Ishikawa (cell line): ENCODE results near the gene SMIM7.

ENCODE experiments used
- CEBPB ChIP-seq: IDR thresholded peaks from 2 replicates; pipeline ENCODE4 v1.6.1; 2012
- CREB1 ChIP-seq: IDR thresholded peaks from 2 replicates; pipeline ENCODE4 v1.6.1; 2012; ENCODE audit warnings: low read depth
- EGR1 ChIP-seq: IDR thresholded peaks from 2 replicates; pipeline ENCODE4 v1.6.1; 2012
- EP300 ChIP-seq: IDR thresholded peaks from 2 replicates; pipeline ENCODE4 v1.6.1; 2012; ENCODE audit warnings: borderline replicate concordance
- FOXM1 ChIP-seq: IDR thresholded peaks from 2 replicates; pipeline ENCODE4 v1.6.1; 2012; ENCODE audit warnings: low read depth, borderline replicate concordance
- MAX ChIP-seq: IDR thresholded peaks from 2 replicates; pipeline ENCODE4 v1.6.1; 2012
- NFIC ChIP-seq: IDR thresholded peaks from 2 replicates; pipeline ENCODE4 v1.6.1; 2012
- RAD21 ChIP-seq: IDR thresholded peaks from 2 replicates; pipeline ENCODE4 v1.6.1; 2012; ENCODE audit warnings: low read depth
- TAF1 ChIP-seq: IDR thresholded peaks from 2 replicates; pipeline ENCODE4 v1.6.1; 2012; ENCODE audit warnings: low read depth, mild to moderate bottlenecking
- TCF12 ChIP-seq: IDR thresholded peaks from 2 replicates; pipeline ENCODE4 v1.6.1; 2012; ENCODE audit warnings: low read depth
- TEAD4 ChIP-seq: IDR thresholded peaks from 2 replicates; pipeline ENCODE4 v1.6.1; 2012
- USF1 ChIP-seq: IDR thresholded peaks from 2 replicates; pipeline ENCODE4 v1.6.1; 2012
- YY1 ChIP-seq: IDR thresholded peaks from 2 replicates; pipeline ENCODE4 v1.6.1; 2012; ENCODE audit warnings: low read depth
- ZBTB7A ChIP-seq: IDR thresholded peaks from 2 replicates; pipeline ENCODE4 v1.6.1; 2012; ENCODE audit warnings: low read depth
- TF ChIP-seq, protein P1 (sequence below): IDR thresholded peaks from 2 replicates; pipeline ENCODE4 v1.6.1; 2012; ENCODE audit warnings: low read depth, mild to moderate bottlenecking

SMIM7 gene

DNA sequence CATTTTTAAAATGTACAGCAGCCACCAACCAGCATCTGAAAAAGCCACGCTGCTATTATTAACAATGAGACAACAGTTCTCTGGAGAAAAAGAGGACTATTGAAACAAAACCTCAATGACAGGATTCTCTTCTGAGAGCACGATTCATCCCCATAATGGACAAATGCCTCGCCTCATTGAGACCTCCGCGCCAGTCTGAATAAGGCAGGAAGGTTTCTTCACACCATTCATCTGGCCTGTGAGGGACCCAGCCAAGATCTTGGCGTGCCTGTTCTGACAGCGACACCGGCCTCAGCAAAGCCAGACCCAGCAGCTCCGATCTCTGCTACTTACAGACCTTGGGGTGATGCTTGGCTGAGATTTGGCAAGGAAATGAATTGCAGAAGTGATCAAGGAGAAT is 14.8 kb downstream of the SMIM7 start:
- TF ChIP-seq, protein P1, sequence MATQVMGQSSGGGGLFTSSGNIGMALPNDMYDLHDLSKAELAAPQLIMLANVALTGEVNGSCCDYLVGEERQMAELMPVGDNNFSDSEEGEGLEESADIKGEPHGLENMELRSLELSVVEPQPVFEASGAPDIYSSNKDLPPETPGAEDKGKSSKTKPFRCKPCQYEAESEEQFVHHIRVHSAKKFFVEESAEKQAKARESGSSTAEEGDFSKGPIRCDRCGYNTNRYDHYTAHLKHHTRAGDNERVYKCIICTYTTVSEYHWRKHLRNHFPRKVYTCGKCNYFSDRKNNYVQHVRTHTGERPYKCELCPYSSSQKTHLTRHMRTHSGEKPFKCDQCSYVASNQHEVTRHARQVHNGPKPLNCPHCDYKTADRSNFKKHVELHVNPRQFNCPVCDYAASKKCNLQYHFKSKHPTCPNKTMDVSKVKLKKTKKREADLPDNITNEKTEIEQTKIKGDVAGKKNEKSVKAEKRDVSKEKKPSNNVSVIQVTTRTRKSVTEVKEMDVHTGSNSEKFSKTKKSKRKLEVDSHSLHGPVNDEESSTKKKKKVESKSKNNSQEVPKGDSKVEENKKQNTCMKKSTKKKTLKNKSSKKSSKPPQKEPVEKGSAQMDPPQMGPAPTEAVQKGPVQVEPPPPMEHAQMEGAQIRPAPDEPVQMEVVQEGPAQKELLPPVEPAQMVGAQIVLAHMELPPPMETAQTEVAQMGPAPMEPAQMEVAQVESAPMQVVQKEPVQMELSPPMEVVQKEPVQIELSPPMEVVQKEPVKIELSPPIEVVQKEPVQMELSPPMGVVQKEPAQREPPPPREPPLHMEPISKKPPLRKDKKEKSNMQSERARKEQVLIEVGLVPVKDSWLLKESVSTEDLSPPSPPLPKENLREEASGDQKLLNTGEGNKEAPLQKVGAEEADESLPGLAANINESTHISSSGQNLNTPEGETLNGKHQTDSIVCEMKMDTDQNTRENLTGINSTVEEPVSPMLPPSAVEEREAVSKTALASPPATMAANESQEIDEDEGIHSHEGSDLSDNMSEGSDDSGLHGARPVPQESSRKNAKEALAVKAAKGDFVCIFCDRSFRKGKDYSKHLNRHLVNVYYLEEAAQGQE = no peak
- TF ChIP-seq FOXM1 (no peak), EGR1 (no peak), RAD21 (no peak), TEAD4 (no peak), NFIC (no peak), TAF1 (no peak), TCF12 (no peak), MAX (no peak), CEBPB (no peak), ZBTB7A (no peak), CREB1 (no peak), YY1 (no peak), USF1 (no peak), EP300 (no peak)

DNA sequence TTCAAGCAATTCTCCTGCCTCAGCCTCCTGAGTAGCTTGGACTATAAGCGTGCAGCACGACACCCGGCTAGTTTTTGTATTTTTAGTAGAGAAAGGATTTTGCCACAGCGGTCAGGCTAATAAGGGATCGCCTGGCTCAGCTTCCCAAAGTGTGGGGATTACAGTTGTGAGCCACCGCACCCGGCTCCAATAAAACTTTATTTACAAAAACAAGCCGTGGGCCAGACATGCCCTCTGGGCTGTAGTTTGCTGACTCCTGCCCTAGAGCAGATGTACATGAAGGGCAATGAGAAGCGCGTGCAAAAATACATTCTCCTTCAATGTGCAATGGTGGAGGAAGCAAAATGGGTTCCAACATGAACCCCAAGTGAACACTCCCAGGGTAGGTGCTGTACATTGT is 18.2 kb downstream of the SMIM7 start:
- TF ChIP-seq TAF1 (no peak), CEBPB (no peak), TEAD4 (no peak), ZBTB7A (no peak), NFIC (no peak), CREB1 (no peak), TCF12 (no peak), FOXM1 (no peak), EP300 (no peak), RAD21 (no peak), USF1 (no peak), YY1 (no peak), EGR1 (no peak), MAX (no peak)
- TF ChIP-seq, protein P1 = no peak

GRCh38 chr19:16640951-16641350 is 19.0 kb downstream of the SMIM7 start:
- no peak for TF ChIP-seq TCF12
- no peak for TF ChIP-seq CREB1
- no peak for TF ChIP-seq EGR1
- no peak for TF ChIP-seq MAX
- TF ChIP-seq ZBTB7A = no peak
- TF ChIP-seq YY1 = no peak
- TF ChIP-seq NFIC = no peak

- TF ChIP-seq YY1 (no peak), CEBPB (no peak), MAX (no peak), EGR1 (no peak), EP300 (no peak), FOXM1 (no peak), TEAD4 (no peak), ZBTB7A (no peak), TCF12 (no peak), TAF1 (no peak), RAD21 (no peak), NFIC (no peak)
- TF ChIP-seq, protein P1 = no peak
Observed at GRCh38 chr19:16638666-16639065, 21.3 kb downstream of the SMIM7 start.
